HEK293 (cell line): ENCODE measurements around the gene TBC1D9B.

Experiments used
- CTCF ChIA-PET: fragments of 350-600 bp; formaldehyde crosslinking; extraction: SDS; loops from one replicate; lab custom pipeline; 2021; ENCODE audit warnings: antibody characterized with exemption; lab: Yijun Ruan, JAX
- POLR2A ChIA-PET: fragments of 300-600 bp; formaldehyde crosslinking; extraction: SDS; loops from one replicate; lab custom pipeline; 2020; ENCODE audit warnings: antibody characterized with exemption, inconsistent platforms; lab: Yijun Ruan, JAX
- H3K27ac ChIP-seq: fragments of 200-500 bp; sonication (Bioruptor generic); 2 replicates; pipeline ENCODE4 v1.5.1; 2014; ENCODE audit warnings: low read depth, low read length, control low read depth, inconsistent platforms; ENCODE audit errors: extremely low read depth
- H3K36me3 ChIP-seq, 2 experiments: fragments of 200-500 bp in 1 of 2; sonication (Bioruptor generic) in 1 of 2; 1 replicate in 1 of 2; 2 replicates in 1 of 2; pipeline ENCODE4 v1.5.1; 2014 to 2017; ENCODE audit warnings: inconsistent platforms in 2 of 2, low read length in 2 of 2; ENCODE audit not compliant: control insufficient read depth in 2 of 2, insufficient read depth in 1 of 2
- H3K4me1 ChIP-seq: fragments of 200-500 bp; sonication (Bioruptor generic); 2 replicates; pipeline ENCODE4 v1.5.1; 2014; ENCODE audit warnings: mild to moderate bottlenecking, low read length, inconsistent platforms; ENCODE audit not compliant: control insufficient read depth, insufficient read depth
- H3K4me3 ChIP-seq: 2 replicates; pipeline ENCODE4 v1.5.1; 2011; ENCODE audit warnings: low read depth, mild to moderate bottlenecking, control low read depth, low read length, moderate library complexity
- H3K9me3 ChIP-seq: fragments of 200-500 bp; sonication (Bioruptor generic); 2 replicates; pipeline ENCODE4 v1.5.1; 2014; ENCODE audit warnings: low read depth, low read length, inconsistent platforms; ENCODE audit not compliant: control insufficient read depth, insufficient read depth
- ATF2 ChIP-seq: fragments of 450-650 bp; formaldehyde crosslinking; IDR thresholded peaks from 2 replicates; pipeline ENCODE4 v1.5.1; 2016; ENCODE audit warnings: missing biosample characterization, missing genetic modification characterization, low read depth
- KLF16 ChIP-seq: fragments of 450-650 bp; formaldehyde crosslinking; IDR thresholded peaks from 2 replicates; pipeline ENCODE4 v1.5.1; 2017; ENCODE audit warnings: missing biosample characterization, missing genetic modification characterization
- PRDM1 ChIP-seq: fragments of 450-650 bp; formaldehyde crosslinking; IDR thresholded peaks from 2 replicates; pipeline ENCODE4; 2016; ENCODE audit warnings: missing biosample characterization, missing genetic modification characterization
- ZBTB26 ChIP-seq: fragments of 450-650 bp; formaldehyde crosslinking; optimal IDR thresholded peaks from 2 replicates; pipeline ENCODE3; 2016; ENCODE audit warnings: missing biosample characterization, mild to moderate bottlenecking, missing genetic modification characterization
- ZNF112 ChIP-seq: fragments of 450-650 bp; formaldehyde crosslinking; IDR thresholded peaks from 2 replicates; pipeline ENCODE4 v1.5.0; 2017; ENCODE audit warnings: missing biosample characterization, missing genetic modification characterization
- ZNF133 ChIP-seq: fragments of 450-650 bp; formaldehyde crosslinking; IDR thresholded peaks from 2 replicates; pipeline ENCODE4 v1.5.1; 2016; ENCODE audit warnings: missing biosample characterization, missing genetic modification characterization
- ZNF138 ChIP-seq: fragments of 450-650 bp; formaldehyde crosslinking; IDR thresholded peaks from 2 replicates; pipeline ENCODE4 v1.5.1; 2016; ENCODE audit warnings: missing biosample characterization, missing genetic modification characterization, borderline replicate concordance
- ZNF16 ChIP-seq: fragments of 450-650 bp; formaldehyde crosslinking; IDR thresholded peaks from 2 replicates; pipeline ENCODE4 v1.5.1; 2016; ENCODE audit warnings: low read depth, missing biosample characterization, missing genetic modification characterization
- ZNF223 ChIP-seq: fragments of 450-650 bp; formaldehyde crosslinking; IDR thresholded peaks from 2 replicates; pipeline ENCODE4 v1.5.1; 2016; ENCODE audit warnings: missing biosample characterization, missing genetic modification characterization
- ZNF335 ChIP-seq: fragments of 450-650 bp; formaldehyde crosslinking; conservative IDR thresholded peaks from 2 replicates; pipeline ENCODE4 v1.5.1; 2016; ENCODE audit warnings: missing biosample characterization, missing genetic modification characterization
- ZNF354C ChIP-seq: fragments of 450-650 bp; formaldehyde crosslinking; IDR thresholded peaks from 2 replicates; pipeline ENCODE4 v1.5.1; 2016; ENCODE audit warnings: missing biosample characterization, missing genetic modification characterization, low read depth, borderline replicate concordance
- ZNF501 ChIP-seq: fragments of 450-650 bp; formaldehyde crosslinking; IDR thresholded peaks from 2 replicates; pipeline ENCODE4 v1.5.1; 2016; ENCODE audit warnings: missing biosample characterization, missing genetic modification characterization
- ZNF548 ChIP-seq: fragments of 450-650 bp; formaldehyde crosslinking; IDR thresholded peaks from 2 replicates; pipeline ENCODE4 v1.5.1; 2016; ENCODE audit warnings: missing biosample characterization, missing genetic modification characterization
- ZNF558 ChIP-seq: fragments of 450-650 bp; formaldehyde crosslinking; IDR thresholded peaks from 2 replicates; pipeline ENCODE4 v1.5.1; 2016; ENCODE audit warnings: missing biosample characterization, missing genetic modification characterization
- ZNF621 ChIP-seq: fragments of 450-650 bp; formaldehyde crosslinking; IDR thresholded peaks from 2 replicates; pipeline ENCODE4 v1.5.1; 2017; ENCODE audit warnings: missing biosample characterization, missing genetic modification characterization
- ZNF704 ChIP-seq: fragments of 450-650 bp; formaldehyde crosslinking; IDR thresholded peaks from 2 replicates; pipeline ENCODE4 v1.5.1; 2016; ENCODE audit warnings: missing biosample characterization, missing genetic modification characterization
- TF ChIP-seq, protein P1 (sequence below): fragments of 450-650 bp; formaldehyde crosslinking; IDR thresholded peaks from 2 replicates; pipeline ENCODE4 v1.5.1; 2017; ENCODE audit warnings: missing biosample characterization, missing genetic modification characterization
- TF ChIP-seq, protein P2 (sequence below): fragments of 450-650 bp; formaldehyde crosslinking; IDR thresholded peaks from 2 replicates; pipeline ENCODE4 v1.5.1; 2016; ENCODE audit warnings: missing biosample characterization, missing genetic modification characterization
- TF ChIP-seq, protein P3 (sequence below): fragments of 450-650 bp; formaldehyde crosslinking; IDR thresholded peaks from 2 replicates; pipeline ENCODE4 v1.5.1; 2017; ENCODE audit warnings: missing biosample characterization, missing genetic modification characterization

Gene TBC1D9B

DNA sequence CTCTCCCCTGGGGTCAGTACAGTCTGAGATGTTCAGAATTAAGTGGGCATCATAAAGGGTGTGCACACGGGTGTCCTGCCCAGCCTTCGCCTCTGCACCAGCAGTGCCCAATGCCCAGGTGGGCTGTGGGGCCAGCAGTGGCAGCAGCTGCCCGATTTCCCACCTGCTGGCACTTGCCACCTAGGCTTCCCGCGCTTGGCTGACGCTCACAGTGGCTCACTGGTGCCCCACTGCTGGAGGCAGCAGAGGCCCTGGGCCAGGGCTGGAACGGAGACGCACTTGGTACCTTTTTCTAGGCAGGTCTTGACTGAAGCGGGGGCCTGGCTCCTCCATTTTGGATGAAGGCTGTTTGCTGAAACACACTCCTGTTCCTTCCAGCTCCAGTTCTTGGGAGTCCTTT lies 66.1 kb downstream of the TBC1D9B start:
- no peak overlapping the region for H3K4me3 ChIP-seq
- TF ChIP-seq, protein P1, sequence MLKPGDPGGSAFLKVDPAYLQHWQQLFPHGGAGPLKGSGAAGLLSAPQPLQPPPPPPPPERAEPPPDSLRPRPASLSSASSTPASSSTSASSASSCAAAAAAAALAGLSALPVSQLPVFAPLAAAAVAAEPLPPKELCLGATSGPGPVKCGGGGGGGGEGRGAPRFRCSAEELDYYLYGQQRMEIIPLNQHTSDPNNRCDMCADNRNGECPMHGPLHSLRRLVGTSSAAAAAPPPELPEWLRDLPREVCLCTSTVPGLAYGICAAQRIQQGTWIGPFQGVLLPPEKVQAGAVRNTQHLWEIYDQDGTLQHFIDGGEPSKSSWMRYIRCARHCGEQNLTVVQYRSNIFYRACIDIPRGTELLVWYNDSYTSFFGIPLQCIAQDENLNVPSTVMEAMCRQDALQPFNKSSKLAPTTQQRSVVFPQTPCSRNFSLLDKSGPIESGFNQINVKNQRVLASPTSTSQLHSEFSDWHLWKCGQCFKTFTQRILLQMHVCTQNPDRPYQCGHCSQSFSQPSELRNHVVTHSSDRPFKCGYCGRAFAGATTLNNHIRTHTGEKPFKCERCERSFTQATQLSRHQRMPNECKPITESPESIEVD = no peak
- TF ChIP-seq ZNF558 (tag by site-specific recombination) (no peak), ZNF112 (tag by site-specific recombination) (no peak), ZNF138 (tag by site-specific recombination) (no peak), ZBTB26 (no peak), ZNF223 (tag by site-specific recombination) (no peak), ZNF354C (tag by site-specific recombination) (no peak), ATF2 (tag by site-specific recombination) (no peak), ZNF548 (tag by site-specific recombination) (no peak), KLF16 (tag by site-specific recombination) (no peak), PRDM1 (tag by site-specific recombination) (no peak)
- TF ChIP-seq, protein P2, sequence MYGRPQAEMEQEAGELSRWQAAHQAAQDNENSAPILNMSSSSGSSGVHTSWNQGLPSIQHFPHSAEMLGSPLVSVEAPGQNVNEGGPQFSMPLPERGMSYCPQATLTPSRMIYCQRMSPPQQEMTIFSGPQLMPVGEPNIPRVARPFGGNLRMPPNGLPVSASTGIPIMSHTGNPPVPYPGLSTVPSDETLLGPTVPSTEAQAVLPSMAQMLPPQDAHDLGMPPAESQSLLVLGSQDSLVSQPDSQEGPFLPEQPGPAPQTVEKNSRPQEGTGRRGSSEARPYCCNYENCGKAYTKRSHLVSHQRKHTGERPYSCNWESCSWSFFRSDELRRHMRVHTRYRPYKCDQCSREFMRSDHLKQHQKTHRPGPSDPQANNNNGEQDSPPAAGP (tag by site-specific recombination) = no peak
- TF ChIP-seq, protein P3, sequence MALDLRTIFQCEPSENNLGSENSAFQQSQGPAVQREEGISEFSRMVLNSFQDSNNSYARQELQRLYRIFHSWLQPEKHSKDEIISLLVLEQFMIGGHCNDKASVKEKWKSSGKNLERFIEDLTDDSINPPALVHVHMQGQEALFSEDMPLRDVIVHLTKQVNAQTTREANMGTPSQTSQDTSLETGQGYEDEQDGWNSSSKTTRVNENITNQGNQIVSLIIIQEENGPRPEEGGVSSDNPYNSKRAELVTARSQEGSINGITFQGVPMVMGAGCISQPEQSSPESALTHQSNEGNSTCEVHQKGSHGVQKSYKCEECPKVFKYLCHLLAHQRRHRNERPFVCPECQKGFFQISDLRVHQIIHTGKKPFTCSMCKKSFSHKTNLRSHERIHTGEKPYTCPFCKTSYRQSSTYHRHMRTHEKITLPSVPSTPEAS (tag by site-specific recombination) = no peak
- peaks cover 4 to 67% of the 10 kb centered on the region in 2 experiments for H3K36me3 ChIP-seq
- ChIA-PET CTCF (no interaction called here), POLR2A (interaction anchor here (0.6 kb wide), 1 partner anchor 19 kb away, joined by 6 read pairs; no protein-coding TSS in a partner anchor)
- H3K9me3 ChIP-seq = no peaks in the 10 kb centered on the region
- H3K27ac ChIP-seq = no peak overlapping the region
- no peaks in the 10 kb centered on the region for H3K4me1 ChIP-seq

DNA sequence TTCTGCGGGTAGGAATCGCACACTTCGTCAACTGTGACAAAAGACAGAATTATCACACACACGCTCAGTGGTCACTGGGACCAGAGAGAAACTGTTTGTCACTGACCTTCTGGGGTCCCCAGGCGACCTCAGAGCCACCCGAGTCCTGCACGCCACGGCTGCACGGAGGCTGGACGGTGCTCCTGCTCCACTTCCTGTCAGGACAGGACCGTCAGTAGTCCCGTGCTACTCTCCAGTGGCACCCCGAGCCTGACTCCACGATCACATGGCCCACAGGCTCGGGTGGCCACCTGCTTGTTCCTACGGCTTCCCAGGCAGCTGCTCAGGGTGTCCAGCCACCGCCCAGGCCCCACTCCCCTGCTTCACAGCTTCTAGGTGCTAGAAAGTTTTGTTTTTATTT lies 66.9 kb downstream of the TBC1D9B start:
- H3K27ac ChIP-seq = no peak overlapping the region
- H3K4me1 ChIP-seq = no peaks in the 10 kb centered on the region
- no peak for TF ChIP-seq ZNF133 (tag by site-specific recombination)
- TF ChIP-seq ZNF621 (tag by site-specific recombination) = no peak
- TF ChIP-seq ZNF335 (tag by site-specific recombination) = no peak
- TF ChIP-seq ZNF501 (tag by site-specific recombination) = no peak
- TF ChIP-seq ZNF704 (tag by site-specific recombination) = no peak
- no peak for TF ChIP-seq ZNF16 (tag by site-specific recombination)
- H3K36me3 ChIP-seq = peaks cover 0 to 67% of the 10 kb centered on the region in 2 experiments
- no peaks in the 10 kb centered on the region for H3K9me3 ChIP-seq
- CTCF ChIA-PET = no interaction called here
- no peak overlapping the region for H3K4me3 ChIP-seq
- POLR2A ChIA-PET = no interaction called here
